SK-N-SH (cell line): ENCODE data around the gene TRMT1. TPM values are rescaled to one million over a fixed set of nuclear protein-coding genes. Genes with fewer than 3 reads are reported as not detected.

ENCODE experiments used
- CTCF ChIA-PET: fragments of 300-600, 350-600 bp; formaldehyde crosslinking; extraction: SDS; loops from one replicate; lab custom pipeline; 2021; lab: Yijun Ruan, JAX
- POLR2A ChIA-PET: fragments of 350-600 bp; sonication (Branson Sonifier 250); formaldehyde crosslinking; extraction: SDS; loops from one replicate; lab custom pipeline; 2020; ENCODE audit warnings: antibody characterized with exemption, inconsistent platforms; lab: Yijun Ruan, JAX
- DNase-seq: peaks from one replicate; pipeline ENCODE4 v3.0.0; 2012
- H2AFZ ChIP-seq: fragments of 200-600 bp; sonication (generic); 2 replicates; pipeline ENCODE4 v1.8.1; 2016; ENCODE audit warnings: antibody characterized with exemption, mild to moderate bottlenecking, low read depth
- H3F3A ChIP-seq: fragments of 200-600 bp; sonication (generic); replicated peaks from 2 replicates; pipeline ENCODE3; 2016; ENCODE audit warnings: antibody characterized with exemption, mild to moderate bottlenecking; ENCODE audit not compliant: insufficient read depth
- H3K27ac ChIP-seq, 2 experiments: fragments of 200-500 bp in 1 of 2; fragments of 200-600 bp in 1 of 2; sonication (Bioruptor generic) in 1 of 2; sonication (generic), shearing (Covaris generic) in 1 of 2; 2 replicates each; pipeline versions ENCODE4 v1.5.1 to v1.6.1; 2014 to 2016; ENCODE audit warnings: low read depth in 2 of 2, inconsistent platforms in 1 of 2, low read length in 1 of 2, mild to moderate bottlenecking in 1 of 2, mixed read lengths in 1 of 2
- H3K27me3 ChIP-seq: fragments of 200-600 bp; sonication (generic), shearing (Covaris generic); 2 replicates; pipeline ENCODE4 v1.6.1; 2016; ENCODE audit warnings: mixed run types; ENCODE audit not compliant: insufficient read depth
- H3K36me3 ChIP-seq, 2 experiments: fragments of 200-500 bp in 1 of 2; fragments of 200-600 bp in 1 of 2; sonication (Bioruptor generic) in 1 of 2; sonication (generic) in 1 of 2; replicated peaks in 1 of 2; 2 replicates each; pipeline versions ENCODE3 to v1.5.1; 2014 to 2016; ENCODE audit warnings: low read length in 1 of 2, mild to moderate bottlenecking in 1 of 2; ENCODE audit not compliant: insufficient read depth in 2 of 2, control insufficient read depth in 1 of 2
- H3K4me1 ChIP-seq, 2 experiments: fragments of 200-500 bp in 1 of 2; fragments of 200-600 bp in 1 of 2; sonication (Bioruptor generic) in 1 of 2; sonication (generic), shearing (Covaris generic) in 1 of 2; 2 replicates each; pipeline versions ENCODE4 v1.5.1 to v1.6.1; 2014 to 2016; ENCODE audit warnings: low read depth in 1 of 2, low read length in 1 of 2, mixed run types in 1 of 2; ENCODE audit not compliant: insufficient read depth in 2 of 2, control insufficient read depth in 1 of 2
- H3K4me2 ChIP-seq: fragments of 200-600 bp; sonication (generic), shearing (Covaris generic); 2 replicates; pipeline ENCODE4 v1.6.1; 2017; ENCODE audit warnings: mixed run types
- H3K4me3 ChIP-seq, 2 experiments: fragments of 200-500 bp in 1 of 2; fragments of 200-600 bp in 1 of 2; sonication (Bioruptor generic) in 1 of 2; sonication (generic), shearing (Covaris generic) in 1 of 2; 2 replicates each; pipeline versions ENCODE4 v1.5.1 to v1.8.1; 2014 to 2016; ENCODE audit warnings: low read depth in 2 of 2, inconsistent platforms in 1 of 2, low read length in 1 of 2, mild to moderate bottlenecking in 1 of 2, mixed read lengths in 1 of 2, moderate library complexity in 1 of 2
- H3K79me2 ChIP-seq: fragments of 200-600 bp; sonication (generic); 2 replicates; pipeline ENCODE4 v1.8.1; 2017; ENCODE audit warnings: mild to moderate bottlenecking; ENCODE audit not compliant: insufficient read depth
- H3K9ac ChIP-seq: fragments of 200-600 bp; sonication (generic); 2 replicates; pipeline ENCODE4 v1.6.1; 2017; ENCODE audit warnings: mixed run types
- H3K9me2 ChIP-seq: fragments of 200-600 bp; sonication (generic); 2 replicates; pipeline ENCODE4 v1.6.1; 2017; ENCODE audit warnings: mixed run types
- H3K9me3 ChIP-seq: fragments of 200-600 bp; sonication (generic); 2 replicates; pipeline ENCODE4 v1.6.1; 2017; ENCODE audit warnings: mixed run types, mild to moderate bottlenecking, moderate library complexity
- H4K20me1 ChIP-seq: fragments of 200-600 bp; sonication (generic); 2 replicates; pipeline ENCODE4 v1.6.1; 2017; ENCODE audit warnings: mild to moderate bottlenecking, mixed run types; ENCODE audit not compliant: insufficient read depth
- CHD2 ChIP-seq: fragments of 150-350 bp; IDR thresholded peaks from 2 replicates; pipeline ENCODE4 v1.6.1; 2018; ENCODE audit warnings: low read length; ENCODE audit not compliant: partially characterized antibody
- CTCF ChIP-seq: fragments of 200-600 bp; sonication (generic); IDR thresholded peaks from 2 replicates; pipeline ENCODE4 v1.6.1; 2017; ENCODE audit warnings: antibody characterized with exemption, mild to moderate bottlenecking, moderate library complexity
- ELF1 ChIP-seq: IDR thresholded peaks from 2 replicates; pipeline ENCODE4 v1.4.0; 2012
- EP300 ChIP-seq, 2 experiments: IDR thresholded peaks; 2 replicates each; pipeline versions ENCODE4 v1.4.0 to v1.6.1; 2012; ENCODE audit warnings: borderline replicate concordance in 1 of 2, low read depth in 1 of 2, low read length in 1 of 2
- EZH2phosphoT487 ChIP-seq: fragments of 200-600 bp; sonication (generic); IDR thresholded peaks from 2 replicates; pipeline ENCODE4 v1.6.1; 2017; ENCODE audit warnings: low read depth, mixed run types, mild to moderate bottlenecking, antibody characterized with exemption, moderate library complexity, borderline replicate concordance
- FOSL2 ChIP-seq: IDR thresholded peaks from 2 replicates; pipeline ENCODE4 v1.4.0; 2012; ENCODE audit warnings: low read depth, mild to moderate bottlenecking, moderate library complexity, borderline replicate concordance
- GABPA ChIP-seq: IDR thresholded peaks from 2 replicates; pipeline ENCODE4 v1.4.0; 2012; ENCODE audit warnings: low read depth, mild to moderate bottlenecking
- MAX ChIP-seq: IDR thresholded peaks from 2 replicates; pipeline ENCODE4 v1.4.0; 2012; ENCODE audit warnings: low read depth
- MXI1 ChIP-seq: IDR thresholded peaks from 2 replicates; pipeline ENCODE4 v1.6.1; 2012; ENCODE audit warnings: mild to moderate bottlenecking, low read depth, low read length, improper control_type of control experiment
- NFIC ChIP-seq: IDR thresholded peaks from 2 replicates; pipeline ENCODE4 v1.4.0; 2012; ENCODE audit warnings: borderline replicate concordance
- PBX3 ChIP-seq: IDR thresholded peaks from 2 replicates; pipeline ENCODE4; 2012
- RAD21 ChIP-seq: IDR thresholded peaks from 2 replicates; pipeline ENCODE4 v1.6.1; 2012; ENCODE audit warnings: mild to moderate bottlenecking, low read length
- RCOR1 ChIP-seq: fragments of 150-350 bp; IDR thresholded peaks from 2 replicates; pipeline ENCODE4 v1.6.1; 2017; ENCODE audit warnings: antibody characterized with exemption, low read length
- REST ChIP-seq: IDR thresholded peaks from 2 replicates; pipeline ENCODE4 v1.6.1; 2012; ENCODE audit warnings: mild to moderate bottlenecking, low read depth, low read length, moderate library complexity
- SIN3A ChIP-seq: IDR thresholded peaks from 2 replicates; pipeline ENCODE4 v1.6.1; 2012; ENCODE audit warnings: low read depth, mild to moderate bottlenecking, low read length, moderate library complexity, borderline replicate concordance
- TEAD4 ChIP-seq: IDR thresholded peaks from 2 replicates; pipeline ENCODE4 v1.4.0; 2012; ENCODE audit warnings: mild to moderate bottlenecking, borderline replicate concordance; ENCODE audit not compliant: insufficient read depth
- YY1 ChIP-seq: IDR thresholded peaks from 2 replicates; pipeline ENCODE4 v1.4.0; 2012; ENCODE audit warnings: low read depth, mild to moderate bottlenecking
- WGBS: methylation state at CpG from one replicate; pipeline ENCODE4 v1.1.6; 2017; ENCODE audit warnings: low lambda C conversion rate; 5-methylcytosine and 5-hydroxymethylcytosine counted together
- polyA plus RNA-seq, 3 experiments: library from polyadenylated mRNA; depleted of rRNA; stranded (reverse); fragments of >200 nt; gene quantifications; 2 replicates each; pipeline ENCODE4 v1.2.3, GENCODE V29; 2012

The TRMT1 gene
- polyA plus RNA-seq, 1 of the 3 experiments (the other 2 are of a cell fraction), result 64.9 TPM

- CTCF ChIA-PET, result interaction anchor here (0.6 to 9.5 kb wide), 16 partner anchors 8 to 220 kb away, joined by 3 to 76 read pairs (median 3); partner anchors contain the start of gene DNASE2
- Histone ChIP-seq H3K9me3 (no peaks in the 10 kb centered on the region), H3K9ac (no peak overlapping the region), H3K4me3 (peak overlapping the region in 1 of 2 experiments; percentile 19; a peak in 1 of 4 replicates), H3K4me2 (no peak overlapping the region), H3K4me1 (peaks cover 0 to 28% of the 10 kb centered on the region in 2 experiments; a peak in 3 of 4 replicates), H3K79me2 (peaks cover 12% of the 10 kb centered on the region; the same call in 1 of the 2 replicates), H4K20me1 (no peaks in the 10 kb centered on the region), H3K27me3 (no peaks in the 10 kb centered on the region), H2AFZ (no peak overlapping the region), H3K9me2 (no peaks in the 10 kb centered on the region), H3K36me3 (peaks cover 0 to 17% of the 10 kb centered on the region in 2 experiments), H3F3A (peaks cover 5% of the 10 kb centered on the region), H3K27ac (peak overlapping the region in 1 of 2 experiments; percentile 92; a peak in 1 of 4 replicates)
- WGBS, result 85% methylated on average over 9 of the region's 18 CpGs
- no peak for DNase-seq
- POLR2A ChIA-PET, result no interaction called here
- TF ChIP-seq TEAD4 (no peak), RAD21 (peak; percentile 27), GABPA (no peak), ELF1 (no peak), CTCF (peak; percentile 44), RCOR1 (no peak), EZH2phosphoT487 (no peak), MAX (no peak), FOSL2 (no peak)
Observed at GRCh38 chr19:13100841-13101589, 15.5 kb downstream of the TRMT1 start.

GRCh38 chr19:13100031-13100588 is 16.4 kb downstream of the TRMT1 start:
- H2AFZ ChIP-seq, result no peak overlapping the region
- no peaks in the 10 kb centered on the region for H3K27me3 ChIP-seq
- H4K20me1 ChIP-seq, result no peaks in the 10 kb centered on the region
- peaks cover 5% of the 10 kb centered on the region for H3F3A ChIP-seq
- H3K9me2 ChIP-seq, result no peaks in the 10 kb centered on the region
- DNase-seq, result no peak
- H3K9me3 ChIP-seq, result no peaks in the 10 kb centered on the region
- H3K27ac ChIP-seq, result no peak overlapping the region
- CTCF ChIA-PET, result interaction anchor here (1.0 to 9.5 kb wide), 6 partner anchors 7 to 135 kb away, joined by 3 to 76 read pairs (median 4); partner anchors contain the start of gene DAND5
- no peak overlapping the region for H3K4me3 ChIP-seq
- peaks cover 12% of the 10 kb centered on the region; the same call in 1 of the 2 replicates for H3K79me2 ChIP-seq
- 98% methylated on average over 8 of the region's 12 CpGs for WGBS
- no peak overlapping the region for H3K4me2 ChIP-seq
- peaks cover 0 to 37% of the 10 kb centered on the region in 2 experiments; a peak in 3 of 4 replicates for H3K4me1 ChIP-seq
- no peak overlapping the region for H3K9ac ChIP-seq
- peaks cover 0 to 16% of the 10 kb centered on the region in 2 experiments for H3K36me3 ChIP-seq
- POLR2A ChIA-PET, result no interaction called here
- TF ChIP-seq GABPA (no peak), MXI1 (no peak), CHD2 (no peak), EP300 (IDR thresholded peaks at IDR 0.05; ENCODE audit: borderline replicate concordance in 1 of 2, low read depth in 1 of 2, low read length in 1 of 2) (no peak), SIN3A (no peak), PBX3 (no peak), REST (no peak), RCOR1 (no peak), NFIC (no peak), RAD21 (no peak), YY1 (no peak)
